GM12878 (cell line): ENCODE data around the gene HCAR2. TPM values are rescaled to one million over a fixed set of nuclear protein-coding genes. Genes with fewer than 3 reads are reported as not detected.

Source experiments
- ATF7 ChIP-seq: fragments of 450-650 bp; IDR thresholded peaks from 2 replicates; pipeline ENCODE4 v1.6.1; 2016; ENCODE audit warnings: low read depth, mild to moderate bottlenecking
- BCL11A ChIP-seq: IDR thresholded peaks from 2 replicates; pipeline ENCODE4 v1.6.1; 2011; ENCODE audit warnings: low read depth, low read length
- CEBPZ ChIP-seq: fragments of 150-350 bp; IDR thresholded peaks from 2 replicates; pipeline ENCODE4 v1.6.1; 2016; ENCODE audit warnings: low read depth, low read length
- CHD2 ChIP-seq: IDR thresholded peaks from 2 replicates; pipeline ENCODE4 v1.6.1; 2011; ENCODE audit warnings: low read depth, low read length, improper control_type of control experiment, borderline replicate concordance
- E4F1 ChIP-seq: fragments of 450-650 bp; IDR thresholded peaks from 2 replicates; pipeline ENCODE4 v1.6.1; 2018; ENCODE audit warnings: borderline replicate concordance, mild to moderate bottlenecking; ENCODE audit not compliant: partially characterized antibody
- EP300 ChIP-seq, 2 experiments: fragments of 150-350 bp in 1 of 2; IDR thresholded peaks; 2 replicates each; pipeline ENCODE4 v1.6.1; 2011 to 2012; ENCODE audit warnings: low read depth in 2 of 2, low read length in 2 of 2, borderline replicate concordance in 1 of 2, improper control_type of control experiment in 1 of 2, inconsistent platforms in 1 of 2; ENCODE audit not compliant: control insufficient read depth in 1 of 2
- GATAD2B ChIP-seq: fragments of 450-650 bp; conservative IDR thresholded peaks from 2 replicates; pipeline ENCODE4 v1.6.1; 2017; ENCODE audit warnings: low read depth, mild to moderate bottlenecking, moderate library complexity
- IKZF1 ChIP-seq: fragments of 450-650 bp; conservative IDR thresholded peaks from 2 replicates; pipeline ENCODE4 v1.6.1; 2017; ENCODE audit warnings: antibody characterized with exemption, mild to moderate bottlenecking
- IKZF2 ChIP-seq, 2 experiments: fragments of 450-650 bp; IDR thresholded peaks; 2 replicates each; pipeline ENCODE4 v1.6.1; 2017; ENCODE audit warnings: mild to moderate bottlenecking in 2 of 2, moderate library complexity in 2 of 2
- IRF4 ChIP-seq: IDR thresholded peaks from 2 replicates; pipeline ENCODE4 v1.6.1; 2011; ENCODE audit warnings: low read depth, low read length
- MEF2A ChIP-seq: IDR thresholded peaks from 2 replicates; pipeline ENCODE4 v1.6.1; 2011; ENCODE audit warnings: low read depth, mild to moderate bottlenecking, low read length, moderate library complexity; ENCODE audit not compliant: insufficient read depth
- MTA3 ChIP-seq: IDR thresholded peaks from 2 replicates; pipeline ENCODE4 v1.6.1; 2012; ENCODE audit warnings: low read length, inconsistent platforms, borderline replicate concordance
- NR2C2 ChIP-seq: IDR thresholded peaks from 2 replicates; pipeline ENCODE4 v1.6.1; 2011; ENCODE audit warnings: borderline replicate concordance, low read depth; ENCODE audit not compliant: control insufficient read depth, insufficient read length
- RAD21 ChIP-seq: IDR thresholded peaks from 2 replicates; pipeline ENCODE4 v1.6.1; 2011; ENCODE audit warnings: mild to moderate bottlenecking, low read depth, low read length, moderate library complexity; ENCODE audit not compliant: insufficient read depth
- RAD51 ChIP-seq: fragments of 450-650 bp; IDR thresholded peaks from 2 replicates; pipeline ENCODE4 v1.6.1; 2016; ENCODE audit warnings: moderate library complexity, mild to moderate bottlenecking, inconsistent platforms
- RCOR1 ChIP-seq: conservative IDR thresholded peaks from 2 replicates; pipeline ENCODE4 v1.6.1; 2012; ENCODE audit warnings: low read depth, low read length, improper control_type of control experiment
- RUNX3 ChIP-seq: IDR thresholded peaks from 2 replicates; pipeline ENCODE4 v1.6.1; 2012; ENCODE audit warnings: low read length, inconsistent platforms
- SUZ12 ChIP-seq: fragments of 200-600 bp; sonication (generic); IDR thresholded peaks from one replicate; pipeline ENCODE4 v1.6.1; 2018; ENCODE audit warnings: antibody characterized with exemption, mild to moderate bottlenecking; ENCODE audit not compliant: unreplicated experiment
- TBL1XR1 ChIP-seq: IDR thresholded peaks from 2 replicates; pipeline ENCODE4 v1.6.1; 2012; ENCODE audit warnings: low read depth, low read length, improper control_type of control experiment
- TCF7 ChIP-seq: IDR thresholded peaks from 2 replicates; pipeline ENCODE4 v1.6.1; 2014; ENCODE audit warnings: antibody characterized with exemption, borderline replicate concordance
- WRNIP1 ChIP-seq: IDR thresholded peaks from 2 replicates; pipeline ENCODE4 v1.6.1; 2011; ENCODE audit warnings: low read depth, low read length, improper control_type of control experiment, borderline replicate concordance
- ZBTB4 ChIP-seq: fragments of 450-650 bp; formaldehyde crosslinking; IDR thresholded peaks from 2 replicates; pipeline ENCODE4 v1.4.0; 2022; ENCODE audit warnings: mild to moderate bottlenecking, moderate library complexity
- ZZZ3 ChIP-seq: IDR thresholded peaks from 2 replicates; pipeline ENCODE4 v1.6.1; 2011; ENCODE audit warnings: low read depth; ENCODE audit not compliant: control insufficient read depth, insufficient read length
- polyA plus RNA-seq, 11 experiments: library from polyadenylated mRNA; depleted of rRNA in 4 of 11; unstranded in 6 of 11; stranded (reverse) in 5 of 11; fragments of >200 nt; fragmentation: Nextera tagmentation in 4 of 11; fragmentation: Illumina TruSeq in 1 of 11; extraction: Ambion mirVana in 4 of 11; extraction: Trizol in 1 of 11; gene quantifications; 1 replicate in 1 of 11; 2 replicates in 10 of 11; pipeline versions ENCODE4 v1.2.1 to v1.2.3, GENCODE V29; 2011 to 2016; ENCODE audit warnings: inconsistent platforms in 2 of 11, missing spikeins in 2 of 11, low read depth in 1 of 11
- total RNA-seq, 4 experiments: library from RNA; depleted of rRNA in 3 of 4; stranded (reverse); fragments of >200 nt in 3 of 4; fragmentation: Illumina TruSeq in 1 of 4; extraction: Trizol in 1 of 4; gene quantifications; 2 replicates each; pipeline versions ENCODE4 v1.2.1 to v1.2.3, GENCODE V29; 2013 to 2021

Gene HCAR2
- total and polyA plus RNA-seq, 10 of the 15 experiments (the other 5 are each of a cell fraction or from before 2014, with no cell fraction given) = 0.19 to 0.66 (median 0.35) TPM

GRCh38 chr12:122726080-122726558 is 23.0 kb upstream of the HCAR2 start (continued):
- TF ChIP-seq E4F1 (no peak), NR2C2 (no peak), IKZF2 (IDR thresholded peaks at IDR 0.05) (peak; percentile 98), RAD51 (no peak), EP300 (IDR thresholded peaks at IDR 0.05; ENCODE audit: borderline replicate concordance in 1 of 2, control insufficient read depth in 1 of 2, low read depth in 2 of 2, low read length in 2 of 2) (peak; percentile 9 to 73; a peak in 2 of 4 replicates), RUNX3 (peak; percentile 65), WRNIP1 (no peak), ATF7 (0 out of 2 replicates have a peak, but pooled peaks have one; percentile 38), TCF7 (no peak; the same call in 1 of the 2 replicates), BCL11A (peak; percentile 60; the same call in 1 of the 2 replicates), MEF2A (peak; percentile 91), SUZ12 (no peak), MTA3 (peak; percentile 29; the same call in 1 of the 2 replicates), GATAD2B (peak; percentile 65; the same call in 1 of the 2 replicates), RAD21 (no peak), ZZZ3 (no peak), IKZF1 (peak; percentile 93), CHD2 (no peak), TBL1XR1 (no peak), CEBPZ (no peak), ZBTB4 (CRISPR knock-in tag) (no peak), RCOR1 (no peak), IRF4 (0 out of 2 replicates have a peak, but pooled peaks have one; percentile 14)
